DMS114 treated with DMSO at 0.1 percent for 48 hours (cell line): ENCODE data around the gene GRID1.

Source experiments
- DNase-seq: peaks from one replicate; lab custom pipeline; 2025; ENCODE audit not compliant: unreplicated experiment; lab: John Stamatoyannopoulos, UW

The GRID1 gene

GRCh38 chr10:86355571-86356038 lies 11.0 kb downstream of the GRID1 start:
- DNase-seq: no peak

GRCh38 chr10:86354761-86355540 lies 11.6 kb downstream of the GRID1 start:
- no peak for DNase-seq

- no peak for DNase-seq
These were observed 12.8 kb downstream of the GRID1 start for GRCh38 chr10:86353506-86354485.

GRCh38 chr10:86350897-86351296 lies 15.7 kb downstream of the GRID1 start:
- DNase-seq: no peak

GRCh38 chr10:86349940-86350630 lies 16.5 kb downstream of the GRID1 start:
- no peak for DNase-seq

GRCh38 chr10:86349474-86349873 lies 17.1 kb downstream of the GRID1 start:
- peak; percentile 45 for DNase-seq

GRCh38 chr10:86348321-86349210 lies 18.0 kb downstream of the GRID1 start:
- peak; percentile 37 for DNase-seq

- no peak for DNase-seq
These were observed 18.7 kb downstream of the GRID1 start for GRCh38 chr10:86347856-86348255.

GRCh38 chr10:86346799-86347665 lies 19.6 kb downstream of the GRID1 start:
- DNase-seq: no peak

GRCh38 chr10:86345859-86346798 lies 20.5 kb downstream of the GRID1 start:
- DNase-seq: no peak

GRCh38 chr10:86345296-86345858 lies 21.2 kb downstream of the GRID1 start:
- no peak for DNase-seq

- no peak for DNase-seq
These were observed 21.9 kb downstream of the GRID1 start for GRCh38 chr10:86344714-86345161.

GRCh38 chr10:86344281-86344680 lies 22.3 kb downstream of the GRID1 start:
- DNase-seq: no peak

- DNase-seq: no peak
These were observed 22.8 kb downstream of the GRID1 start for GRCh38 chr10:86343761-86344160.

- no peak for DNase-seq
These were observed 24.3 kb downstream of the GRID1 start for GRCh38 chr10:86342111-86342863.

- no peak for DNase-seq
These were observed 25.2 kb downstream of the GRID1 start for GRCh38 chr10:86341361-86341811.

- no peak for DNase-seq
These were observed 25.7 kb downstream of the GRID1 start for GRCh38 chr10:86340991-86341260.
